Measurements from ENCODE around the gene CSTF3.
"Not testable (repeated sequence)": the region's sequence is repeated elsewhere in the genome, so short reads cannot be mapped to it uniquely, and the experiment has no call there.

The CSTF3 gene

DNA sequence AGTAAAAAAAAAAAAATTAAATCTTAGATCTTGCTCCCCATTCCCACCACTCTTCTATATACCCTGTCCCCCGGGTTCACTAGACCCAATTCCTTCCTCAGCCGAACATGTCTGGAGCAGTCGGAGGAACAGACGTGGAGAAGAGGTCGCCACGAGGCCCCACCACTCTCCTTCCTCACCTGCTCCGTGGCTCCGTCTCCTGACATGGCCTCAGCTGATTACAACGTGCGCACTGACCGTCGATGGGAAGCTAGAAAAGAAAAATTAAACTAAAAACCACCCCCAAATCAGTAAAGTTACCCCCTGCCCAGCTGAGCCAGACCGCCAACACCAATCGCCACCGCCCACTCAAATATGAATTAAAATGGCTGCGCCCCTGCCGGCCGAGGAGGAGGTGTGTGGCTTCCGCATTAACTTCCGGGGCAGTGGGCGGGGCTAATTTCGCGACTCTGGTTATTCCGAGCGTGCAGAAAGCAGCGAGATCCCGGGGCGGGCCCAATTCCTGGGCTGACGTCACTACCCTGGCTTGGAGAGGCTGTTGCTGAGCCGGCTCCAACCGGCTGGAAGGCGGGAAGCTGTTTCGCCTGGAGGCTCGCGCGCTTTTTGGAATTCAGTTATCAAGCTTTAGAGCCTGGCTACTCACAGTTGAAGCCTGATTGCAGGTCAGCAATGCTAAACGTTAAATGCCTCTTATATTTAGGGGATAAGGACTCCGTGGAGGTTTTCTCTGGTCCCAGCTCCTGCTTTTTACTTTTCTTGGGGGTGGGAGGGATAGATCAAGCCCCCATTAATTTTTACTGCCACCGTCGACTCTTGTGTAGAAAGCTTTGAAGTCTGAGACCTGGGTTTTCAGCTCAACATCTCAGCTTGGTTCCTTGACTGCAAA lies at the start of gene CSTF3:
Gene CSTF3, minus strand, starts transcription at position 361 of the 886 bp plus-strand sequence. Its CDS starts 155 bp downstream, at position 206.
- DNase-seq, result peak; percentile 100

DNA sequence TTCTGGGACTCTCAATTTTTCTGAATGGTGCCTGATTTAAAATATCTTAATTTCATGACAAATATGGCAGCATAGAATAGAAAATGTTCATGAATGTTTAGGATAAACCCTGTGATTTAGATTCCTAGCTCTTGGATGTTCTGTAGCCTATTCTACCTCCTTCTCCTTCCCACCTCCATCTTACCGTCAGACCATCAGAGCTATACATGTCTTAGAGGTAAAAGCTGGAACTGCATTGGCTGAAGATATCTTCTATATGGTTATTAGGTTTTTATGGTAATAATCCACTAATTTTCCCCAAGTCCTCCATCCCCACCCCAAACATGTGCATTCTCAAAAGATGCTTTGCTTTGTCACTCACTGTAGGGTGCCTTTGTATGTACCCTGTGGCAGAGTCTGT lies 46.9 kb upstream of the CSTF3 start:
- no peak for DNase-seq

GRCh38 chr11:33207408-33207985 lies 46.2 kb upstream of the CSTF3 start:
- DNase-seq, result peak; percentile 43

- DNase-seq, result no peak
Observed at GRCh38 chr11:33197915-33198727, 36.8 kb upstream of the CSTF3 start.

DNA sequence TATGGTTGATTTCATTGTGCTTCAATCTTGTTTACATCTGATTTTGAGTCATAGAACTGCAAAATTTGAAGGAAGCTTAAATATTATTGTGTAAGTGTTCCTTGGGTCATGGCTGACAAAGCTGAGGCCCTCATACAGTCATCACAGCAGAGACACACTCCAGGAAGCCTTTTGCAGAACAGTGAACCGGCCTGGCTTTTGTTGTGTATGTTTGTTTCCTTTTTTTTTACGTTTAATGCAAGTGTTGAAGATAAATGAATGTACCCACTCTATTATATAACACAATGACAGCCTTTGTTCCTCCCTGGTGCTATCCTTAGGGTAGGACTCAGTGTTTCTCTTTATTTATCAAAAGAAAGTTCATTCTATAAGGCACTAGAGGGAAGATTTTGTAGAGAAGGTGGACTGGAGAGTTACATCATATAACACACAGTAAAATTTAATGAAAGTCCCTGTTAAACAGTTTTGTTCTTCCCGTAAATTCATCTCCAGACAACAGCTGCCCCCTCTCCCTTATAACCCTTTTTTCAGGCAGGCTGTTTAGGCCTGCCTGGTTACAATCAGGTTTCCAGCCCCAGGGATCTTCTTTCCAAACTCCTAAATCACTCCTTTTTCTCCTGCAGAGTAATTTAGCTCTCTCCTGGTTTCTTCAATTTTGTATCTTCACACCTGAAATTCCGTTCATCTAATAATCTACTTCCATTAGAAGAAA lies 34.3 kb upstream of the CSTF3 start:
- no peak for DNase-seq

GRCh38 chr11:33194455-33194854 lies 33.2 kb upstream of the CSTF3 start:
- DNase-seq, result no peak

DNA sequence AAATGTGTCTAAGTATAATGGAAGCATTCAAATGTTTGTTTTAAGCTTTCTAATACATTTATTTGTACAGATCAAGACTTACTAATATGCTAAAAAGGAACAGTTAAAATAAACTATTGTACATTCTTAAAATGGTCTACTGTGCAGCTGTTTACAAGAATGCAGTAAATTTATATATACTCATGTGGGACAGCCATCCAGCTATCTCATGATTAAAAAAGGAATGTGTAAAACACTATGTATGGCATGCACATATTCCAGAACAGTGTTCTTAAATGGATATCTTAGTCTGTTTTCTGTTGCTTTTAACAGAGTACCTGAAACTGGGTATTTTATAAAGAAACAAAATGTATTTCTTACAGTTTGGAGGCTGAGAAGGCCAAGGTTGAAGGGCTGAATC lies 30.2 kb upstream of the CSTF3 start:
- no peak for DNase-seq

DNA sequence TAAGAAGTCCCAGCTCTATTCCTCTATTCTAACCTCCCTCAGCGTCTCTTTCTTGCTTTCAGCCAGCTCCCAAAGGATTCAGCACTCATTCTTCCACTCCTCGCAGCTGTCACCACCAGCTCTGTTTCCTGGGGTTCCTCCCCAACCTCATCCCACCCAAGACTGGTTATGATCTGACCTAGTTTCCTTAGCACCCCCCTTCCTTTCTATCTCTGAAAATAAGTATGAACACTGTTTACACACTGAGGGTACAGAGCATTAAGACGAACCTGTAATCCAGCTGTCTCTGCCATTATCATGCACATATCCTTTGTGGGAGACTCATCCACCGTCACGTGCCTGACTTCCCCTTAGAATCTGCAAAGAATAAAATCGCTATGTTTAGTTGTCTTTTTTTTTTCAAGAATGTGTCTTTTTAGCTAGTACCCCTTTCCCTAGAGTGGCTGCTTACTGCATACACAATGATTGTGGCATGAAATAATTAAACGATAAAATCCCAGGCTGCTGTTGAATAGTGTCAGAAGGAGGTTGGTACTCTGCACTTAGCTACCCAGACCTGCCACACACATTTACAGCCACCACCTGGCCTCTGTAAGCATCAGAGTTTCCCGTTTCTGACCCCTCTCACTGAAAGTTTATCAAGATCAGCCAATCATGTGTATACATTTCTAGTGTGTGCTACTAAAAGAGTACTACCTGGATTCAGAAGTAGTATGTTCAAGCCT lies 26.9 kb upstream of the CSTF3 start:
- no peak for DNase-seq

DNA sequence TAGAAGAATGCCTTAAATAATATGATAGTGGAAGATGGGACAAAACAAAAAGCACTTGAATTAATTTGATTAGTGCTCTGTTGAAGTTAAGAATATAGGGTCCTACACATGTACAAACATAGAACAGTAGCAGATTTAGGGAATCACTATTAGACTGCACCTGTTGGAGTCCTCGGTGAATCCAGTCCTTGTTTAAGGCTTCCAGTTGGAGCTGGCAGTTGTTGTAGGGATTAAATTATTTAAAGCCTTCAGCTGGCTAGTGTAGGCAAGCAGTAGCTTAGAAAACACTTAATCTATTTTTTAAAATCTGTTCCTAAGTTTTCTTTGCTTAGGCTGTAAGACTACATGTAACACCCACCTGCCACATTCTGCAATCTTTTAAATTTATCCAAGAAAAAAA lies 24.5 kb upstream of the CSTF3 start:
- DNase-seq, result no peak

DNA sequence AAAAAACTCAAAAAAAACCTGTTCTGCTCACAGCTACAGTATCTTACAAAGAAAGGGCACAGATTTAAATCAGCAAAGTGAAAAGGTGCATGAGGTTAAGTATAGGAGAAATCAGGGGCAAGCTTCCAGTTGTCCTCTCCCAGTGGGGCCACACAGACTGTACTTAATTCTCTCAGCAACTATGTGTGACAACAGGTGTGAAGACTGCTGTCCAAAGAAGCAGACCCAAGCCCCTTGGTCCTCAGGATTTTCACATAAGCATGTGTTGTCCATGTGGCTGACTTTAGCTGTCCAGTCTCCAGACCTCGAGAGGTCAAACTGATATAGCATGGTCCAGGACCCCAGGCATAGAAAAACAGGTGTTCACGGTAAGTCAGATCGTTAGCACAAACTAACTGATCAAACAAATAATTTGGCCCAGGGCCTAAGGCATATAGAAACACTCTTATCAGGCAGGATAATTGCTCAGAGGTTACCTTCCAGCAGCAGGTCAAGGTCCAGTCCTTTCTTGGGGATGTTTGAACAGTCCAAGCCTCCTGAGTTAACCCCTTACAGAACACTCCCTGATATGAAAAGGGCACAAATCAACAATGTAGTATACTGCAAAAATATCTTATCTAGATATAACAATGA lies 21.1 kb upstream of the CSTF3 start:
- no peak for DNase-seq

GRCh38 chr11:33179348-33179803 lies 18.1 kb upstream of the CSTF3 start:
- no peak for DNase-seq

DNA sequence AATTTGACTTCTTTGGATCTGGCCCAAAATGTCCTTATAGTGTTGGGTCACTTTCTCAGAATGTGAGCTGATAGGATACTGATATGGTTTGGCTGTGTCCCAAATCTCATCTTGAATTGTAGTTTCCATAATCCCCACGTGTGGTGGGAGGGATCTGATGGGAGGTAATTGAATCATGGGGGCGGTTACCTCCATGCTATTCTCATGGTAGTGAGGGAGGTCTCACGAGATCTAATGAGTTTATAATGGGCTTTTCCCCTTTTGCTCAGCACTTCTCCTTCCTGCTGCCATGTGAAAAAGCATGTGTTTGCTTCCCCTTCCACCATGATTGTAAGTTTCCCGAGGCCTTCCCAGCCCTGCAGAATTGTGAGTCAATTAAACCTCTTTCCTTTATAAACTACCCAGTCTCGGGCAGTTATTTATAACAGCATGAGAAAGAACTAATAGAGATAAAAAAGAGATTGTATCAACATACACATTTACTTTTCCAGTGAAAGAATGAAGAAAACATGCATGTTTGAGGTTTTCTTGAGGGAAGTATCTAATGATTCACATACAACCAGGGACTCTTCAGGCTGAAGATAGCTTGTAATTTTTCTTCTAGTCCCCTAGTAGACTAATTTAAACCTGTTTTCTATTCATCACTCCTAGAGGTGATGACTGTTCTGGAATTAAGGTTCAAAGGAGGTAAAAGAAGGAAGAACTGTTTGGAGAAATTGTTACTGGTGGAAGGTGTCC lies 17.3 kb upstream of the CSTF3 start:
- DNase-seq, result no peak

DNA sequence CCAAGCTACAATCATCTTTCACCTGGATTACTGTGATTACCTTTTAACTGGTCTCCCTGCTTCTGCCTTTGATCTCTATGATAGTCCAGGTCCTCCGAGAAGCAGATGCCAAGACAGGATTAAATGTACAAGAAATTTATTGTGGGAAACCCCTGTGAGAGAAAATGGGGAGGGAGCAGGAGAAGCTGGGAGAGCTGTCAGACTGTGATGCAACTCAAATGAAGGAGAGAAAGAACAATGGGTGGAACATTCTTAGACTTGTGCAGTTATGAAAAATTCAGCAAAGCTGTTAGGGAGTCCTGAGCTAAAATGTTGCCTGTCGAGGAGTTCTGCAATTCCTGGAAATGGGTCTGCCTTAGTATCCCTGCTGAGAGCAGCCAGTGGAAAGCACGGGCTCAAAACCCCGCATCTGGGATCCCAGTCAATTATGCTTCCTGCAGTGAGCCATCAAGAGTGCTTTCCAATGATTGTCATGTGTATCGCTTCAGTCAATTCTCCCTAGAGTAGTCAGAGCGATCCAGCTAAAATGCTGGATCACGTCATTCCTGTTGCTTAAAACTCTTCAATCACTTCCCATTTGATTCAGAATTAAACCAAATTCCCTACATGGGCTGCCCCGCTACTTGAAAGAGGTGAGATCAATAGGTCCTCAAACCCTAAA lies 16.5 kb upstream of the CSTF3 start:
- DNase-seq, result no peak

- not testable (repeated sequence) for DNase-seq
Observed at GRCh38 chr11:33176760-33177159, 15.5 kb upstream of the CSTF3 start.

- DNase-seq, result no peak
Observed at GRCh38 chr11:33172996-33173395, 11.7 kb upstream of the CSTF3 start.

DNA sequence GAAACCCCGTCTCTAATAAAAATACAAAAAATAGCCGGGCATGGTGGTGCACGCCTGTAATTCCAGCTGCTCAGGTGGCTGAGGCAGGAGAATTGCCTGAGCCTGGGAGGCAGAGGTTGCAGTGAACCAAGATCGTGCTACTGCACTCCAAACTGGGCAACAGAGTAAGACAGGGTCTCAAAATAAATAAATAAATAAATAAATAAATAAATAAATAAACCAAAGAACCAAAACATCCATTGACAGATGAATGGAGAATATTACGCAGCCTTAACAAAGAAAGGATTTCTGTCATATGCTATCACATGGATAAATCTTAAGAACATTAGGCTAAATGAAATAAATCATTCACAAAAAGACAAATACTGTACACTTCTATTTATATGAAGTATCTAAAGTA lies 11.1 kb upstream of the CSTF3 start:
- no peak for DNase-seq

GRCh38 chr11:33171251-33171650 lies 10.0 kb upstream of the CSTF3 start:
- DNase-seq, result no peak

DNA sequence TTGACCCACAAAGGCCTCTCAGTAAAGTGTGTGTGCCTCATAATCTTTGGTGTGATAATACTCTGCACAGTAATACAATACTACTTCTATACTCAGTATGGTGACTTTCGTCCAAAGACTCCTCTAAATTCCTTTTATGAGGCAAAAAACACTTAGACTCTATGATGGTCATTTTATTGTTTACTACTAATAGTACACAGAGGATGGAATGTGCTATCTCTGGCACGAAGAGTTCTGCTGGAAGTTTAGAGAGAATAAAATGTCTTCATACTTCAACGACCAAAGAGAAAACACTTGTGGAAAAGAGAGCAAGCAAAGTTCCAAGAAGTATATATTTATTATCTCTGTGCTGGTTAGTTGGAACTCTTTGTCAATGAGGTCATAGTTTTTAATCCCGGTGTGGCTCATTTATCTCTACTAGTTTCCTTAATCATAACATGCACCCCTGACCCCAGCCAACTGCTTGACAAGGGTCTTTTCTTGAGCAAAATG lies 7.5 kb upstream of the CSTF3 start:
- no peak for DNase-seq

DNA sequence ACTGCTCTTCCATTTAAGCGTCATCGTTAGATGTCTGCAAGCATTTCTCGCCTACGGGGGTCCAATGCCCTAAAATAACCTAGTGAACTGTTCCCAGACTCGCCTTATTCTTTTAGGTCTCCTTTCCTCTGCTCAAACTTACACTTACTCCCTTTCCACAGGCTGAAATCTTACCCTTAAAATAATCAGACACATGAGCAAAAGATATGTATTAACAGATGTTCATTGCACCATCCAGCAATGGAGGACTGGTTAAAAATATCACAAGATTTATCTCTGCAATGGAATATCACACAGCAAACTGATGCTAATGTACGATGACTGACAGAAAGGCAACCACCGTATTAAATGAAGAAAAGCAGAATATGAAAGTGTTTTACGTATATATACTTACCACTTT lies 1.6 kb upstream of the CSTF3 start:
- no peak for DNase-seq

- no peak for DNase-seq
Observed at GRCh38 chr11:33160587-33160986, 693 bp downstream of the CSTF3 start.

Data from right forelimb (tissue), 1 donor.